Naive thymus-derived CD4-positive, alpha-beta T cell (primary cell): ENCODE measurements around the gene DYSF. TPM values are rescaled to one million over a fixed set of nuclear protein-coding genes. Genes with fewer than 3 reads are reported as not detected.

Experiments
- ATAC-seq: fragments of 150-1000 bp; cut with Tn5 transposase; 2 replicates; pipeline ENCODE4 v1.10.0; 2021; ENCODE audit warnings: mild to moderate bottlenecking, moderate library complexity
- CTCF ChIA-PET: fragments of 350-600 bp; sonication (Branson Sonifier 250); formaldehyde crosslinking; loops from one replicate; lab custom pipeline; 2021; ENCODE audit warnings: antibody characterized with exemption; lab: Charles Lee
- POLR2A ChIA-PET: fragments of 350-600 bp; sonication (Branson Sonifier 250); formaldehyde crosslinking; loops from one replicate; lab custom pipeline; 2021; ENCODE audit warnings: antibody characterized with exemption, inconsistent platforms; lab: Charles Lee
- DNase-seq, 9 donors: peaks; one replicate each; pipeline versions ENCODE4 v3.0.0 to v3.0.0-alpha.2; 2020 to 2022; ENCODE audit warnings: mixed read lengths in 1 of 9
- H3K27ac ChIP-seq: one replicate; pipeline ENCODE4 v1.7.0; 2013; ENCODE audit warnings: mild to moderate bottlenecking, low read depth, low read length, moderate library complexity
- H3K27me3 ChIP-seq, 2 donors: one replicate each; pipeline ENCODE4 v1.7.0; 2013; ENCODE audit warnings: low read length in 2 of 2, mild to moderate bottlenecking in 2 of 2, moderate library complexity in 2 of 2; ENCODE audit not compliant: control insufficient read depth in 2 of 2, insufficient read depth in 2 of 2
- H3K36me3 ChIP-seq, 3 experiments: 1 replicate in 2 of 3; 2 replicates in 1 of 3; pipeline ENCODE4 v1.7.0; 2013; ENCODE audit warnings: low read length in 3 of 3, mild to moderate bottlenecking in 3 of 3, moderate library complexity in 1 of 3; ENCODE audit not compliant: insufficient read depth in 3 of 3, control insufficient read depth in 2 of 3
- H3K4me1 ChIP-seq, 2 donors: one replicate each; pipeline ENCODE4 v1.7.0; 2013; ENCODE audit warnings: low read length in 2 of 2, mild to moderate bottlenecking in 2 of 2, moderate library complexity in 1 of 2; ENCODE audit not compliant: control insufficient read depth in 2 of 2, insufficient read depth in 2 of 2
- H3K4me3 ChIP-seq: 2 replicates; pipeline ENCODE4 v1.7.0; 2013; ENCODE audit warnings: mild to moderate bottlenecking, low read length
- H3K9me3 ChIP-seq, 3 experiments: 1 replicate in 2 of 3; 2 replicates in 1 of 3; pipeline ENCODE4 v1.7.0; 2013; ENCODE audit warnings: low read length in 3 of 3; ENCODE audit not compliant: control insufficient read depth in 2 of 3
- H3K27ac Mint-ChIP-seq, 9 donors: one replicate each; pipeline ENCODE4 v1.8.0; 2020 to 2022; ENCODE audit warnings: mixed read lengths in 9 of 9, mild to moderate bottlenecking in 8 of 9, moderate library complexity in 5 of 9, inconsistent platforms in 2 of 9
- H3K27me3 Mint-ChIP-seq, 5 donors: one replicate each; pipeline ENCODE4 v1.8.0; 2021 to 2022; ENCODE audit warnings: mixed read lengths in 5 of 5, mild to moderate bottlenecking in 1 of 5
- H3K36me3 Mint-ChIP-seq, 5 donors: one replicate each; pipeline ENCODE4 v1.8.0; 2020 to 2022; ENCODE audit warnings: mixed read lengths in 5 of 5, mild to moderate bottlenecking in 3 of 5, inconsistent platforms in 1 of 5
- H3K4me1 Mint-ChIP-seq, 7 donors: one replicate each; pipeline ENCODE4 v1.8.0; 2020 to 2022; ENCODE audit warnings: mixed read lengths in 7 of 7, mild to moderate bottlenecking in 3 of 7, inconsistent platforms in 1 of 7
- H3K4me3 Mint-ChIP-seq, 10 donors: one replicate each; pipeline ENCODE4 v1.8.0; 2020 to 2022; ENCODE audit warnings: mild to moderate bottlenecking in 10 of 10, mixed read lengths in 10 of 10, moderate library complexity in 6 of 10, inconsistent platforms in 2 of 10
- H3K9me3 Mint-ChIP-seq, 11 donors: one replicate each; pipeline ENCODE4 v1.8.0; 2020 to 2022; ENCODE audit warnings: mixed read lengths in 11 of 11, mild to moderate bottlenecking in 4 of 11, inconsistent platforms in 1 of 11, moderate library complexity in 1 of 11
- intact Hi-C, 2 donors: fragments of 100-400 bp; cut with micrococcal nuclease; formaldehyde crosslinking; loops; one replicate each; pipeline ENCODE4 v1.15.1; 2023
- polyA plus RNA-seq, 2 donors: library from polyadenylated mRNA; unstranded; fragments of 300-500 nt; fragmentation: Illumina TruSeq; gene quantifications; one replicate each; pipeline ENCODE4 v1.2.3, GENCODE V29; 2021
- total RNA-seq, 6 experiments: library from RNA in 5 of 6; stranded (reverse) in 5 of 6; gene quantifications; 1 replicate in 5 of 6; 2 replicates in 1 of 6; pipeline ENCODE4 v1.2.3 and lab custom pipeline; 2021 to 2026

DYSF gene
- total and polyA plus RNA-seq, 7 experiments from 2014 or later, result 0.14 to 28.2 (median 0.32) TPM; not detected in 2

DNA sequence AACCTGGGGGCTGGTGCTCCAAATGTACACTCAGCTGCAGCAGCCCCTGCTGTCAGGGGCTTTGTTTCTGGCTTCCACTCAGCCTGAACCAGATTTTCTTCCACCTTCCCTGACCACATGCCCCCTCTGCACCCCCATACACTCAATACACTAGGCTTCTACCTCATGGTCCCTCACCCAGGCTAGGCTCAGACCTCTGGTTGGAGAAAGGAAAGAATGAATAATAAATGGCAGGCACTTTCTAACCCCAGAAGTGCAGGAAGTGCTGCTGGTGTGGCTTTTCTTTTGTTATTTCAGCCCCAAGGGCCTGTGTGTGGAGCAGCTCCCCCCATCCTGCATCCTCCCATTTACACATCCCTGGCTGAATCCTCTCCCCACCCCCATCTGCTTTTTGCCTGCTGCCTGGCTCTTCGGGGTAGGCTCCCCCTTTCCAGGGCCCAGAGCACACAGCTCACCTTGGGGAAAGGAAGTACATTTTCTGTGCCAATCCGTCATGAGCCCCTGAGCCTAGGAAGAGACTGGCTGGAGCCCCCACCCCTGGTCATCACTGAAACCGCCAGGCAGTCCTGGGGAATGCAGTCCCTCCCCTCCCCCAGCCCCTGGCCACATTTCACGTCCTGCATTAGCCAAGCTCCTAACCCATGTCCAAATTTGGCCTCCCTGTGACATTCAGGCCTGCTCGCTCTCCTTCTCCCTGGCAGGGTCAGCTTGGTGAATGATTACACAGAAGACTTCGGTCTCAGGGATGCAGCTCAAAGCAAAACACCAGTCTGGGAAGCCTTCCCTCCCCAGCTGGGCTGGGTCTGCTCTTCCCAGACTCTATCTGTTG lies 2.6 kb downstream of the DYSF start:
- Histone ChIP-seq H3K4me1 (peaks cover 0 to 7% of the 10 kb centered on the region in 2 donors), H3K36me3 (no peaks in the 10 kb centered on the region), H3K27ac (no peak overlapping the region), H3K4me3 (no peak overlapping the region), H3K9me3 (no peaks in the 10 kb centered on the region), H3K27me3 (no peaks in the 10 kb centered on the region)
- ATAC-seq (no peak), DNase-seq (no peak)
- peaks cover 26 to 52% (median 42%) of the 10 kb centered on the region in 5 donors for H3K27me3 Mint-ChIP-seq
- H3K27ac Mint-ChIP-seq, result no peak overlapping the region
- ChIA-PET CTCF (interaction anchor here (1.3 kb wide), 1 partner anchor 157 kb away, joined by 3 read pairs; no protein-coding TSS in a partner anchor), POLR2A (no interaction called here)
- peaks cover 9 to 33% (median 23%) of the 10 kb centered on the region in 7 donors for H3K4me1 Mint-ChIP-seq
- H3K9me3 Mint-ChIP-seq, result no peaks in the 10 kb centered on the region
- peaks cover 0 to 4% (median 0%) of the 10 kb centered on the region in 5 donors for H3K36me3 Mint-ChIP-seq
- peak overlapping the region in 1 of 10 donors; percentile 28 for H3K4me3 Mint-ChIP-seq
- intact Hi-C loops, result no loop called here

DNA sequence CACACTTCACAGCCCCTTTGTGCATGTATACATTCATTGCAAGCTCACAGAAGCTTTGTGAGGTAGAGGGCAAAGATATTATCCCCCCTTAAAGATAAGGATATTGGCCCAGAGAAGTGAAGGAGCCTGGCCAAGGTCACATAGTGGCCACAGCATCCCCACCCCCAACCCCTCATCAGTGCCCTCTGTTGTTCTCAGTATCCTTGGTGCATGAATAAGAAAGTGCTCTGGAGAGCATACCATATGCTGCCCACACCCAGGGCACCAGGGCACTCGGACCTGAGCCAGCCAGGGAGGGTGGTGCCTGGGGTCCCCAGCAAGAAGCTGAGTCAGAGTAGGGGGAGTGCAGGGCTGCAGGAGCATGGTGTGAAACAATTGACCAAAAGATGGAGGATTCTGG lies 3.3 kb downstream of the DYSF start:
- H3K36me3 ChIP-seq, result no peaks in the 10 kb centered on the region
- H3K36me3 Mint-ChIP-seq, result peaks cover 0 to 4% (median 0%) of the 10 kb centered on the region in 5 donors
- H3K27me3 Mint-ChIP-seq, result peaks cover 20 to 48% (median 36%) of the 10 kb centered on the region in 5 donors
- H3K4me1 Mint-ChIP-seq, result peaks cover 9 to 30% (median 22%) of the 10 kb centered on the region in 7 donors
- no peak for ATAC-seq
- intact Hi-C loops, result no loop called here
- H3K27me3 ChIP-seq, result no peaks in the 10 kb centered on the region
- ChIA-PET POLR2A (no interaction called here), CTCF (interaction anchor here (1.3 kb wide), 1 partner anchor 157 kb away, joined by 3 read pairs; no protein-coding TSS in a partner anchor)
- no peak overlapping the region for H3K27ac ChIP-seq
- H3K4me3 ChIP-seq, result no peak overlapping the region
- no peaks in the 10 kb centered on the region for H3K9me3 ChIP-seq
- H3K4me1 ChIP-seq, result peaks cover 0 to 7% of the 10 kb centered on the region in 2 donors
- no peak overlapping the region for H3K4me3 Mint-ChIP-seq
- H3K9me3 Mint-ChIP-seq, result peaks cover 0 to 5% (median 0%) of the 10 kb centered on the region in 11 donors
- H3K27ac Mint-ChIP-seq, result no peak overlapping the region
- DNase-seq, result no peak

DNA sequence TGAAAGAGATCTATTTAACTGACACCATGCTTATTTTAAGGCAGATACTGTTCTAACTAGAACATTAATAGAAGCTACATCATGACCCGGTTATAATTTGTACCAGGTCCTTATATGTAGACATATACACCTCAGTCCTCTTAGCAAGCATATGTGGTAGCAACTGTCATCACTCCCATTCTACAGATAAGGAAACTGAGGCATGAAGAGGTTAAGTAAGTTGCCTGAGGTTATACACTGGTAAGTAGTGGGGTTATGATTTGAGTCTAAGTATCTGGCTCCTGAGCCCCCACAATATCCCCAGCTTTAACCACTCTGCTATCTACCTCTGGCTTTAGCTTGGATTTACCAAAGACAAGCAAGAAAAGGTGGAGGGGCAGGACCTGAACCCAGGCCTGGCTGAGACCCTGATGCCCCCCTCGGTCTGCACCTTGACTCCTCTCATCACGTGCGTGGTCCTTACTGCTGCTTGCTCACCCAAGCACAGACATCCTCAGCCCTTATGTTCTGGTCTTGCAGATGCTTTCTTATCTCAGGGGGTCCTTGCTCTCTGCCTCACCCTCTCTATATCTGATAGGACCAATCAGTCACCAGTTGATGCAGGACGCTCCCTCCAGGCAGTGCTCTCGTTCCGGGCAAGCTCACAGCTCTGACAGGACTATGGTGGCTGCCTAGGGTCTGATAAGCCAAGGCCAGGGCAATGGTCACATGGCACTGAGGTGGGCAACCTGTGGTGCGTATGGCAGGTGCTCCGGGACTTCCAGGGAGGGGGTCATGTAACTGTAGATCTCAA lies 4.0 kb downstream of the DYSF start:
- CTCF ChIA-PET, result interaction anchor here (1.3 kb wide), 1 partner anchor 158 kb away, joined by 3 read pairs; no protein-coding TSS in a partner anchor
- peaks cover 20 to 41% (median 32%) of the 10 kb centered on the region in 5 donors for H3K27me3 Mint-ChIP-seq
- H3K4me3 ChIP-seq, result no peak overlapping the region

DNA sequence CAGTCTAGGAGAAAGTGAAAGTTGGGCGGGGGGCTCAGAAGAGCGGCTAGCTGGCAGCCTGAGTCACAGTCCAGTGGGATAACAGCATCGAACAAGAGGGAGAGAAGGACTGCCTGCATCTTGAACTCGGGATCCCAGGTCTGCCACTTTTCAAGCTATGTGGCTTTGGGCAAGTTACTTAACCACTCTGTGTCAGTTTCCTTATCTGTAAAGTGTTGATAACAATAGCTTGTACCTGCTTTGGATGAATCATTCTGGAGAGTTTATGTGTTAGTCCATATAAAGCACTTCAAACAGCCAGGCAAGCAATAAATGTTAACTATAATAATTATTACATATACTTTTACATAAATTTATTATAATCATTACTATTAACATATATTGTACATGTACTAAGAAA lies 4.6 kb downstream of the DYSF start:
- H3K27me3 ChIP-seq, result no peaks in the 10 kb centered on the region
- ChIA-PET POLR2A (no interaction called here), CTCF (no interaction called here)
- H3K9me3 Mint-ChIP-seq, result peaks cover 0 to 5% (median 0%) of the 10 kb centered on the region in 11 donors
- no peaks in the 10 kb centered on the region for H3K36me3 ChIP-seq
- intact Hi-C loops, result no loop called here
- peaks cover 0 to 4% of the 10 kb centered on the region in 2 donors for H3K4me1 ChIP-seq
- no peak overlapping the region for H3K4me3 ChIP-seq
- no peak overlapping the region for H3K27ac ChIP-seq
- DNase-seq, result no peak
- H3K9me3 ChIP-seq, result peaks cover 0 to 7% (median 0%) of the 10 kb centered on the region in 3 experiments
- H3K4me1 Mint-ChIP-seq, result peaks cover 3 to 20% (median 13%) of the 10 kb centered on the region in 7 donors
- peaks cover 0 to 4% (median 0%) of the 10 kb centered on the region in 5 donors for H3K36me3 Mint-ChIP-seq
- ATAC-seq, result no peak
- no peak overlapping the region for H3K4me3 Mint-ChIP-seq
- H3K27me3 Mint-ChIP-seq, result peaks cover 20 to 38% (median 32%) of the 10 kb centered on the region in 5 donors
- no peak overlapping the region for H3K27ac Mint-ChIP-seq

More for the DNA sequence above, 4.0 kb downstream of the DYSF start:
- H3K27ac ChIP-seq, result no peak overlapping the region
- no peaks in the 10 kb centered on the region for H3K27me3 ChIP-seq
- peaks cover 0 to 7% of the 10 kb centered on the region in 2 donors for H3K4me1 ChIP-seq
- H3K4me3 Mint-ChIP-seq, result no peak overlapping the region
- POLR2A ChIA-PET, result no interaction called here
- intact Hi-C loops, result no loop called here
- peaks cover 0 to under 1% (median 0%) of the 10 kb centered on the region in 3 experiments for H3K9me3 ChIP-seq
- peaks cover 0 to 4% (median 0%) of the 10 kb centered on the region in 5 donors for H3K36me3 Mint-ChIP-seq
- no peaks in the 10 kb centered on the region for H3K36me3 ChIP-seq
- no peak overlapping the region for H3K27ac Mint-ChIP-seq
- ATAC-seq (no peak), DNase-seq (no peak)
- H3K9me3 Mint-ChIP-seq, result peaks cover 0 to 5% (median 0%) of the 10 kb centered on the region in 11 donors
- peaks cover 9 to 26% (median 19%) of the 10 kb centered on the region in 7 donors for H3K4me1 Mint-ChIP-seq

DNA sequence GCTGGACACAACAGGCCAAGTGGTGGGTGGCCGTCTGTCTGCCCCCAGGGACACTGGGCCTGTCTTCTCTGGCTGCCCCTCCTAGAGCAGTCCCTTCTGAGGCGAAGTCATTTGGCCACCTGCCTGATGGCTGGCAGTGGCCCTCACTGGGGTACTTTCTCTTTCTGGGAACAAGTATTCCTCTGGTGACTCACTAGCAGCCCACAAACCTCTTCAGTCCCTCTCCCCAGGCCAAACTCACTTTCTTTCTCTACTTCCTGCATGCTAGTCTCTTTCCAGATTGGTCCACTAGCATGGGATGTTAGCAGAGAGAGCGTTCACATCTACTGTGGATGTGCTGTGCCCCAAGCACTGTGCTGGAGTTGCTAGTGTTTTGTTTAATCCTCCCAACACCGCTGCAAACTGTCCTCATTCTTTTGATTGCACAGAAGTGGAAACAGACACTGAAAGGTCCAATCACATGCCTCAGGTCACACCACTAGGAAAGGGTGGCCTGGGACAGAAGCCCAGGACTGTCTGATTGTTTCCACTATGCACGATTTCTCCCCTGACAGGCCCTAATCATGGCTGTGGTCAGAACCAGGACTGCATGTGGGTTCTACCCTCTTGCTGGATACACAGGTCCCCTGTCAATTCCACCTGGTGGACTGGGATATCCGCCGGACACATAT lies 5.2 kb downstream of the DYSF start:
- intact Hi-C loops, result no loop called here
- ChIA-PET CTCF (no interaction called here), POLR2A (no interaction called here)
- H3K9me3 ChIP-seq, result peaks cover 0 to 8% (median 0%) of the 10 kb centered on the region in 3 experiments
- ATAC-seq (no peak), DNase-seq (no peak)
- H3K27ac ChIP-seq, result no peak overlapping the region
- H3K36me3 ChIP-seq, result no peaks in the 10 kb centered on the region
- H3K27ac Mint-ChIP-seq, result no peak overlapping the region
- no peaks in the 10 kb centered on the region for H3K27me3 ChIP-seq
- no peak overlapping the region for H3K4me3 ChIP-seq
- no peak overlapping the region for H3K4me3 Mint-ChIP-seq
- H3K4me1 ChIP-seq, result peaks cover 0 to 4% of the 10 kb centered on the region in 2 donors
- peaks cover 0 to 14% (median 11%) of the 10 kb centered on the region in 7 donors for H3K4me1 Mint-ChIP-seq
- peaks cover 0 to 5% (median 0%) of the 10 kb centered on the region in 11 donors for H3K9me3 Mint-ChIP-seq
- peaks cover 18 to 34% (median 29%) of the 10 kb centered on the region in 5 donors for H3K27me3 Mint-ChIP-seq
- peaks cover 0 to 4% (median 0%) of the 10 kb centered on the region in 5 donors for H3K36me3 Mint-ChIP-seq

DNA sequence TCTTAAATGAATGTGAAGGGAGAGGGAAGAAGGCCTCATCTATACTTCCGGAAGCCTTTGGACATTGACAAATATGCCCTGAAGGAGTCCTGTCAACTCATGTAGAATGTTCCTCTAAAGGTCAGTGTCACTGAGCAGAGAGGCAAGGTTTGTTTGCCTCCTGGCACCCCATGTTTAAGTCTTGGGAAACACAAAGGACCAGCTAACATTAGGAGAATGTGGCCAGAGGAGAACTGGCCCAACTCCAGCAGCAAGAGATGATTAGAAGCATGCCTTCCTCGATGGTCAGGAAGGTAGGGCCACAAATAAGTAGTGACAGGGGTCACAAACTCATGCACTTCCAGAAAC lies 5.7 kb downstream of the DYSF start:
- Mint-ChIP-seq H3K27ac (no peak overlapping the region), H3K36me3 (peaks cover 0 to 4% (median 0%) of the 10 kb centered on the region in 5 donors), H3K9me3 (peaks cover 0 to 5% (median 0%) of the 10 kb centered on the region in 11 donors), H3K4me1 (peaks cover 0 to 14% (median 10%) of the 10 kb centered on the region in 7 donors), H3K4me3 (no peak overlapping the region), H3K27me3 (peaks cover 17 to 34% (median 29%) of the 10 kb centered on the region in 5 donors)
- ATAC-seq (no peak), DNase-seq (no peak)
- POLR2A ChIA-PET, result no interaction called here
- H3K4me1 ChIP-seq, result peaks cover 0 to under 1% of the 10 kb centered on the region in 2 donors
- no peak overlapping the region for H3K27ac ChIP-seq
- no peak overlapping the region for H3K4me3 ChIP-seq
- peaks cover 0 to 8% (median 0%) of the 10 kb centered on the region in 3 experiments for H3K9me3 ChIP-seq
- H3K36me3 ChIP-seq, result no peaks in the 10 kb centered on the region
- CTCF ChIA-PET, result no interaction called here
- intact Hi-C loops, result no loop called here
- H3K27me3 ChIP-seq, result no peaks in the 10 kb centered on the region
